Measurements from ENCODE around the gene LAD1.

The LAD1 gene

DNA sequence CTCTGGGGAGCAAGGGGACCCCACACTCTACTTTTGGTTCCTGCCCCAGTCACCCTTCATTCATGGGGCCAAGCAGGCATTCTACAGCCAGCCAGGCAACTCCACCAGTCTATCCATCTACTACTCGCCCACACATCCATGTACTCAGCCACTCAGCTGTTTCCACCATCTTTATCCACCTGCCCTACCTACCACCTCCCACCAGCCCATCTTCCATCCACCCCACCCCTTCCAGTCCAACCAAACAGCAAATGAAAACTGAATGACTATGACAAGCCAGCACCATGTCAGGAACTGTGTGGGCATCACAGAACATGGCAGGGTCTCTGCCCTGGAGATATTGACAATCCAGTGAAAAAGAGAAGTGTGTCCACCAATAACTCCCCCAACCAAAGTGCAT lies 7.9 kb downstream of the LAD1 start:
- DNase-seq: no peak

DNA sequence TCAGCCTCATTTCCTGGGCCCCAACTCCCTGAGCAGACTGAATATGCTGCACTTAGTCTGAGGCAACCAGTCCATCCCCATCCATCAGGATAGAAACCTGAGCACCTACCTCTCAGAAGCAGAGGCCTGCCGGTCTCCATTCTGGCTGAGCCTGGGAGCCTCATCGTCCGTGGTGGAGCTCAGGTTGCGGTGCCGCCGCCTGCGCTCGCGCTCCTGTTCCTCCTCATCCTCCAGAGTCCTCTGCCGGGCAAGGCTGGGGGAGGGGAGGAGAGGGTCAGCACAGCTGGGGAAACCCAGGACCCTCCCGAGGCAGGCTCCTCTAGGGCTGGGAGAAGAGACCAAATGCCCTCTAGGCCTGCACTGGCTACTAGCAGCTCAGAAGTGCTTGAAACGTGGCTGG lies 10.1 kb downstream of the LAD1 start:
- no peak for DNase-seq

DNA sequence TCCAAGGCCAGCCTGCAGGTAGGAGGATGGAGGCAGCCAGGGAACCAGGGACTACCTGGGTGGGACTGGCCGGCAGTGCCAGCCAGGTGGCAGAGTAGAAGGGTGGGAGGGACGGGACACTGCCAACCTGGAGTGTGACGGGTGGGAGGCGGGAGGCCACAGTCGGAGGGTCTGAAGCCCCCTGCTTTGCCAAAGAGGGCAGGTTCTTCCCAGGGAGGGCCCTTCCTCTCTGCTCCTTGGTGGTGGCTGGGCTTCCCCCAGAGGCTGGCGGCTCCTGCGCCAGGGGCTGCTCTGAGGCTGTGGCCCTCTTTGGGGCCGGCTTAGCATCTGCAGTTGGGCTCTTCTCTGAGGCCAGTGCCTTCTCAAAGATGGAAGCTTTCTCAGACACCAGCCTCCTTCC lies 12.9 kb downstream of the LAD1 start:
- DNase-seq: no peak

DNA sequence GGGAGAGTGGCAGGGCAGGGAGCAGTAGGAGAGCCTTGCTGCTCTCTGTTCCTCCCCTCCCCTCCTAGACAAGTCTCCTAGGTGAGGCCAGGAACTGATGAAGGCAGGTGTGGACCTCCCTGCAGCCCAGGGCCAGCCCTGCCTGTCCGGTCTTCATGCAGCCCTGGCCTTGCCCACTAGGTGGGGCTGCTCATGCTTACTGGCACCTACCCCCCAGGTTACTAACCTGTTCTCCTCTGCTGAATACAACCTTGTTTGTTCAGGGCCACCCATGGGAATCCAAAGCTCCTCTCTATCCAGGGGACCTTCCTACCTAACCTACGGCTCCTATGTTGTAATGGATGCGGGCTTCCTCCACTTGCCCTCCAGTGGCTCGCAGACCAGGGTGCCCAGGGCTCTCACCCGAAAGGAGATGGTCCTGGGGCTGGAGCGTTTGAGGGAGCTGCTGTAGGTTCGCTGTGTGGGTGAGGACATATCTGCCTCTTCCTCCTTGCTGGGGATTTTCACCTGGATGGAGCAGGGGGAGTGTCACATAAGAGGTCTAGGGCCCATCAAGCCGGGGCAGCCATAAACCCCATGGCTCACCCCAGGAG lies 13.7 kb downstream of the LAD1 start:
- DNase-seq: no peak

DNA sequence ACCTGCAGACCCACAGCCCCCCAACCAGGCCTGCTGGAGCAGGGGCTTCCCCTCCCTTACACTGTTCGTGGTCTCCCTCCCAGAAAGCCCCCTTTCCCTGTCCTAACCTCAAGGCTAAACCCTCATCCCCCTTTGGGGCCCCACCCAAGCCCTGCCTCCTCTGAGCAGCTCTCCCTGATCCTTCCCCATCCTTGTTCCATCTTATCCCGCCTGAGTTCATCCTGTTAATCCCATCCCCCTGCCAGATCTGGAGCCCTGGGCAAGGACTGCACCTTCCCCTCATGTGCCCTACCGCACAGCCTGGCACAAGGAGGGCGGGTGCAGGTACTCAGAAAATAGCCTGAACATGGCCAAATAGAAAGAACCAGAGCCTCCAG lies 14.7 kb downstream of the LAD1 start:
- no peak for DNase-seq

DNA sequence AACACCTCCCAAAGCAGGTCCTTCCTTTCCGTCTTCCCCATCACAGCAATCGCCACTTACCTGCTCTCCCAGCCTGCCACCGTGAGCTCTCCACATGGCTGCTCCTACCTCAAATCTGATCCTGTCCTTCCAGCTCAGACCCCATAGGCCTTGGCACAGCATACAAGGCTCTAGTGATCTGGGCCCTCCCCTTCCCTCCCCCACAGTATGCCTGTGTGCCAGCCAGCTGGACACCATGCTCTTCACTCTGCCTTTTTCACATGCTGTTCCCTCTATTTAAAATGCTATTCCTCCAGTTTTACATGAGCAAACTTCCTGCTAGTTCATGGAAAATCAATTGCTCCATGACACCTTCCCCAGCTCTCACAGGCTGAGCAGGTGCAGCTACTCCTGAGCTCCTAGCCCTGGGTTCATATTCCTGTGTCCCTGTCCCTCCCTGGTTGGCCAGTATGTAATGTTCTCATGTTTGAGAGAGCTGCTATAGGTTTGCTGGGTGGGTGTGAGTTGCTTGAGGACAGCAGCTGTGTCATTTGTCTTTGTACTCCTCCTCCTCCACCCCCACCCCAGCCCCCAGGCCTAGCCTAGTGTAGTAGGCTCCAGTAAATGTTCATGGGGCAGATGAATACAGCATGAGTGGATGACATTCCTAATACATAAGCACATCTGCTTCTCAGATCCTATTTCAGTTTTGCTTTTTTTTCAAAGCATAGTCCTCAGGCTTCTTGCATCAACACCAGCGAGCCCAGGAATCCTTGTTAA lies 15.3 kb downstream of the LAD1 start:
- peak; percentile 76 for DNase-seq

DNA sequence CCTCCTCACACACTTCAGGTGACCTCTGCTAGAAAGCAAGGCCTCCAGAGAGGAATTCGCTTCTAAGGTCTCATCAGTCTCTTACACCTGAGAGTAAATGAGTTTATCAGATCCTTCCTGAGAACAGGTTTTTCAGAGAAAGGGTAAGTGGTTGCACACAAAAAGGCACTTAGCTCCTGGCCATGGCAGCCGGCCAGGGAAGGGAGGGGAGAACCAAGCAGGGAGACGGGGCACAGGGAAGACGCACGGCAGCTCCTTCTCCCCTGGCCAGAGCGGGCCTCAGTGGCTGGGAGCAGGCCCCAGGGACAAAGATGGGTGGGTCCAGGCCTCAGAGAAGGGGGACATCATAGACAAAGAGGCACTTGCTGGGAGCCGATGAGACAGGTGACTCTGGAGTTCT lies 18.0 kb downstream of the LAD1 start:
- DNase-seq: peak; percentile 29

DNA sequence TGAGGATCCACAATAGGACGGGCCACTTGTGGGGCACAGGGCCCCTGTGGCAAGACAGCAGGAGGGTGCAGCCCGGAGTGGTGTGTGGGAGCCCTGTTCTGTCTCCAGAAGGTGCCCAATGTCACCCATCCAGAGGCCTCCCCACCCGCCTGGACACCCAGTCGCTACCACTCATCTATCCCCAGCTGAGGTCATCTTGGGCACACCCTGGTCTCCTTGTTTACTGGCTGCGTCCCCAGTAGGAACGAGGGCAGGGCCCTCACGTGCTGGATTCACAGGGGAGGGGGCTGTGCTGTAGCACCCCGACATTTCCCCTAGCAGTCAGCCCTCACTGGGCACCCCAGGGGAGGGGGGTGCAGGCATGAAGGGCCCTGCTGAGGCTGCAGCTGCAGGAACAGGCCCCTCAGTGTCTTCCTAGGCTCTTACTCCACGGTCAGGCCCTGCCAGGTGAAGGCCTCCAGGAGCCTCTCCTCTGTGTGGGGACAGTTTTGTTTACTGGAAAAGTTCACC lies 19.3 kb downstream of the LAD1 start:
- no peak for DNase-seq

DNA sequence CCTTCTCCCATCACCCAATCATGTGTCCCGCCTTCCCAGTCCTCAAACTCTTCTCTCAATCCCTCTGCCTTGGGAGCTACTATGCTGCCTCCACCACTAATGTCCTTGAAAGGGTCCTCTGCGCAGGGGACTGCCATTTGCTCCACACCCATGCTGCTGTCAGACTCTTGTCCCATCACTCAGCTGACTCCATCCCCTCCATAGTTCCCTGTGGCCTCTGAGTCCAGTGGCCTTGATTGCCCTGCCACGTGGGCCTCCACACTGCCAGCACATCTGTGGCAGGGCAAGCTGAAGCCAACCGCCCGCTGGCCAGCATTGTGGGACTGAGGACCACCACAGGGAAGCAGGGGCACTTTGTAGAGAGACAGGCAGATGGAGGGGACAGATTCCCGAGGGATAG lies 20.3 kb downstream of the LAD1 start:
- DNase-seq: no peak

DNA sequence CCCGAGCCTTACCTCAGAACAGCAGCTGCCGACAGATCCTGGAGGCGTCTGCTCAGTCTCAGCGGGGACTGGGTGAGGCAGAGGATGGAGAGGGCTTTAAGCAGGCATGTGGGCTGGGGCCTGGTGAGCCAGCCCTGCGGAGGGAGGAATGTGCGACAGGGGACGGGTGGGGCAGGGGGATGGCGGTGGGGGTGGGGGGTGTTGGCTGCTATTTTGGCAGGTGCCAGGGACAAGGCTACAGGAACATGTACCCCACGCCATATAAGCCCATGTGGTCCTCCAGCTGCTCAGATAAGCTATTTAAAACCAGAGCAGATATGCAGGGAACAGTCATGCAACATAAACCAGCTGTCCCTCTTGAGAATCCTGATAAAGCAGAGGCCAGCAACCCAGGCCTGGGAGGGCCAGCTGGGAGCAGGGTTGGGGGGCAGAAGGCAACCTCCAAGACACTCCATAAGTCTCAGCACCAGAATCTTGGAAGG lies 21.5 kb downstream of the LAD1 start, which contains the start of gene TNNT2:
TNNT2 (minus strand) TSS at position 70 of the 482 bp plus-strand sequence. CDS start 4,426 bp downstream, outside the sequence.
- no peak for DNase-seq

DNA sequence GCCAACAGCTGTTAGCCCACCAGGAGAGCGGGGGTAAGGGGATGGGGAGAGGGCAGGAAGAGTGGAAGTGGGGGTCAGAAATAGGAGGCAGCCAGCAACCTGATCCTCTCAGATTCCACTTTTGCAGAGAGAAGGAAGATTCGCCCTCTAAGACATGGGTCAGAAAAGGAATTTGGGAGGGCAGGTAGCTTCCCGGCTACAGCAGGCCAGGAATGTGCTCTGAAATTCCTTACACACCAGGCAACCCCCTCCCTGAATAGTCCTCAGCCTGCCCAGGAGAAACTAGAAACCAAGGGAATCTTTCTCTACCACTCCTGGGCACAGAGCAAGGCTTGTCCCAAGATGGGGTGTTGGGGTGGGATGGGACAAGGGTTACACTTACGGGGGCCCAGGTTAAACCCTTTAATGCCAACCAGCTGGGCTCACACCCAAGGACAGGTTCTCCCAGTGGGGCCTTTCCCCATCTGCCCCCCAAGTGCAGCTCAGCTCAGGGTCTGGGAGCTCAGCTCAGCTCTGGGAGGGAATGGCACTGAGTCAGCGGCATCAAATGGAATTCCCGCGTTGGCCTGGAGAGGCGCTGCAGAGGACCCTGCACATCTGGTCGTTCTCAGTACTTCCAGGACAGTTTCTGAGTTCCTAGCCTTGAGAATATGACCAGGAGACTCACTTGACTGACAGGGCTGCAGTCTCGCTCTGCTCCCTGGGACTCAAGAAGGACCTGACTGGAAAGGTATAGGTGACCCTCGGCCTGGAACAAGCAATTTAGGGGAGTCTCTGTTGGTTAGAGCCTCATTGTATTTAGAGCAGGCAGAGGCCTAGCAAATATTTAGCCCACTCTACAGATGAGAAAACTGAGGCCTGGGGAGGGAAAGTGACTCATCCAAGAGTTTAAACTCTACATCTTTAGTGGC lies 22.4 kb downstream of the LAD1 start:
- no peak for DNase-seq

DNA sequence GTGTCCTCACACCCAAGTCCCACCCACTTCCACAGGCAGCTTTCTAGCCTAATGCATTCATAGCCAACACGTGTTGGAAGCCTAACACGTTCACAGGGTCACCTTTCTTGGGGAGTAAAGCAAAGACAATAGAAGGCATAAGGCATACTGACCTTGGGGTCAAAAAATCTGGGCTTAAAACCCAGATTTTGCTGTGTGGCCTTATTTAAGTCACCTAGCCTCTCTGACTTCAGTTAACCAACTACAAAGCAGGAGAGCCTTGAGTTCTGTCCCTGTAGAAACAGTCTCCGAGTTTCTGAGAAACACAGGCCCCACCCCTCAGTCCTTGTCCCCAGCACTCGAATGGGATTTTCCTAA lies 23.0 kb downstream of the LAD1 start:
- DNase-seq: no peak

DNA sequence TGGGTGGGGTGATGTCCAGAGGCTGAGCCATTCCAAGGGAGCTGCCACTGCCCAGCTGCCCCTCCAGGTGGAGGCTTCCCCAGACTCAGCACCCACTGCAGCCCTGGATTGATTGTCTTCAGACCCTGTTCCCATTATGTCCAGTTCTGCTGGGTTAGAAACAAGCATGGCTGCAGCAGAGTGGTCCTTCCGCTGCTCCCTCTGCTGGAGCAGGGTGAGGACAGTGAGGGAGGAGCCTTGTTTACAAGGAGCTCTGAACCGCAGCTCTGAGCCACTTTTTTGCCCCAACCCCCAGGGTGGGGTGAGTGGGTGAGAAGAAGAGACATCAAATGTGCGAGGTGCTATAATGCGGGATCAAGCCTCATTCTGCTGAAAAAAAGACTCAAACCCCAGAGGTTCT lies 24.0 kb downstream of the LAD1 start:
- no peak for DNase-seq

DNA sequence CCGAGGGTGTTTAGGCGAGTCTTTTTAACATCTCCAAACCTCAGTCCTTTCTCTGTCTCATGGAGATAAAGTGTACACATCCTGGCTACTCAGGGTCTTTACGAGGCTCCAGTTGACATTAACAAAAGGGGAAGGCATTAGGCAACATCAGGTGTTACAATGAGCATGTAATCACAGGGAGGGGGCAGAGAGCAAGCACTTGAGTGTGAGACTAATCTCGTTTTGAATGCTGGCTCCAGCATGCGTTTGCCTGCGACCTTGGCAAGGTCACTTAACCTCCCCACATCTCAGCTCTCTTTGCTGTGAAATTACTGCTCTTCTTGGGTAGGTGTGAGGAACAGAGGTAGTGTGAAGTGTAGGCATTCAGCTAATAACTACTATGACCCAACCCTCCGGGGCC lies 24.8 kb downstream of the LAD1 start:
- DNase-seq: peak; percentile 22

DNA sequence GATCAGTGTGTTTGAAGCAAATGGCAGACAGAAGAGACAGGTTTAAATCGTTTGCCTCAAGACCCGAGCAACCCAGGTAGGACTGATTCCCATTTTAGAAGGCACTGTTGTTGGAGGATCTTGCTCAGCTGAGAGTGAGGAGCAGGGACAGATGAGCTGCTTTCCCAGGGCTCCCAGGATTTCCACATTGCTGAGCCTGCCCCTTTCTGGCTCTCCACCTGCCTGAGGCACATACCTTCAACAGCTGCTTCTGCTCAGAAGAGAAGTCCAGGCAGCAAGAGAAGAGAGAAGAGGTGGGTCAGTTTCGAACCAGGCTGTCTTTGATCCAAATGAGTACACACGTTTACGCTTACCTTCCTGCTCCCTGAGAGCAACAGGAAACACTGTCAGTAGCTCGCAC lies 27.3 kb downstream of the LAD1 start:
- DNase-seq: no peak

DNA sequence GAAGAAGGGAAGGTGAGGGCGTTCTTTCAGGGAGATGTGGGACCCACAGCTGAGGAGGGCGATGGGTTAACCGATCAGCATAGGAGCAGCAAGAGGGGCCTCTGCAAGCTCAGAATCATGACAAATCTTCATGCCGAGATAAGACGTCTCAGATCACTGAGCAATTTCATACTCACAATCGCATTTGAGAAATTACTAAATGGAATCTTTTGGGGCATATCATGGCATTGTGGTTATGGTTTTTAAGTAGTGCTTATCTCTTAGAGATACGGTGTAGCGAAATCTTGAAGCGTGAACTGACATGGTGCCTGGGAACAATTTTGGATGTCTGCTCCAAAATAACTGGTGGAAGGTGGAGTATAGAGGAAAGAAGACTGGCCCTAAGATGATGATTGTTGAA lies 27.8 kb downstream of the LAD1 start:
- DNase-seq: no peak

DNA sequence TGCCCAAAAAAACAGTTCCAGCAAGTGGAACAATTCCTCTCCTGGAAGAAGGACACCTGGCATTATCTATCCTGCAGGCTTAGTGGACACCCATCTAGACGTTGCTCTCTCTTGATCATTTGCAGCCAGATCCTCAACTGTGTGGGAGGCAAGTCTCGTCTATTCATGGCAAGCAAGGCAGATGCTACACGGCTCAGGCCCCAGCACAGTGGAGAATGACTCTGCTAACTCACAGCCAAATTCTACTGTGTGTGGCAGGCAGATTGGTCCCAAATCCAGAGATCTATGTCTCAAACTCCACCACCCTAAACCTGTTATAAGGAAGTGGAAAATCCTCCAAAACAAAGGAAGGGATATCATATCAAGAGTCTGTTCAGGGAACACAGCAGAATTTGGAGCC lies 28.6 kb downstream of the LAD1 start:
- DNase-seq: no peak

DNA sequence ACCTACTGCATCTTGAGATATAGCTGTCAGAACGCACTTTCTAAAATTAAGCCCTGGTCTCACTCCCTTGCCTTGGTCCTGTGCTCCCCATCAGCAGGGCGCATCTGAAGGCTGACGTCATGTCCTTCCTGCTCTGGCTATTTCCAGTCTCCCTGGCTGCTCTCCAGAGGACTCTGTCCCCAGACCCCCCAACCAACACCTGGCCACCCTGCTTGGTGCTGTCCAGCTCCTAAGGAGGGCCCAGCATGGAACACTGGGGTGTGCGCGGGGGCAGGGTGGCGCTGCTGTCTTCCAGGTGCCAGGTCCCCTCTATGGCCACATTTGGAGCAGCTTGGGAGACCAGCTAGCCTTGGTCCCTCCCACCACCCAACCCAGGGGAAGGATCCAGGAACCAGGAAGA lies 29.9 kb downstream of the LAD1 start:
- no peak for DNase-seq

DNA sequence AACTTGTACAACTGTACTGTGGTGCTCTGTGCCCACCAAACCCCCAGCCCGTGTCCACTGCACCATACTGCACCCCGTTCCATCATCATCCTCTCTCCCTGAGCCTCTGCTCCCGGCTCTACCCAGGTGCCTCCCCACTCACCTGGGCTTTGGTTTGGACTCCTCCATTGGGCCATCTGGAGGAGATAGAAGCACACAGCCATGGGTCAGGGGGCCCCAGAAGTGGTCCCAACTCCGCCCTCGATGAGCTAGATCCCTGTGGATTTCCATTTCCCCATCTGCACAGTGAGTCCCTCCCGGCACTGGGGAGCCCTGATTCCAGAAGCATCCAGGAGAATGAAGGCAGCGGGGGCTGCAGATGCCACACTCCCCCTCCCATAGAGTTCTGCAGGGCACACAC lies 32.4 kb downstream of the LAD1 start:
- DNase-seq: no peak

DNA sequence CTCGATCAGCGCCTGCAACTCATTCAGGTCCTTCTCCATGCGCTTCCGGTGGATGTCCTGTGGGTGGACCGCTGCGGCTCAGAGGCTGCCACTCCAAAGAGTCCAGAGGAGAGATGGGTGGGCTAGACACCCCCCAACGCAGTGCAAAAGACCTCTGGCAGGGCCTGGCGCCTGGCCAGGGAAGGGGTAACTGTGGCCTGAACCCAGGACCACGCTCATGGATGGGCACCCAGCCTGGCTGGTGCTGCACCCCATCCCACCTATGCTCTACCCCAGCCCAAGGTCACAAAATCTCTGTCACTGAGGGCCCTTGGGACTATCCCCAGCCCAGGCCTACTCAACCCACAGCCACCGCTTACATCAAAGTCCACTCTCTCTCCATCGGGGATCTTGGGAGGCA lies 33.9 kb downstream of the LAD1 start:
- no peak for DNase-seq

DNA sequence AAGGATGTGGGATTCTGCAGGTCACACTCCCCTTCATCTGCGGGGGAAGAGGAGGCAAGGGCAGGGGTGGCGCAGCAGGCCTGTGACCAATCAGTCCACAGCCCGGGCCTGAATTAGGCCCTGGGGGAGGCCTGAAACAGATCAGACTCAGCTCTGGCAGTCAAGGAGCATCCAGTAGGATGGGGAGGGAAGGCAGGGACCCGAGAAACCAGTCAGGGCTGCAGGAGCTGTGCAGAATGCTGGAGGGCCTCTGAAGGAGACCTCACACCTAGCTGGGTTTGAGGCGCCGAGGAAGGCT lies 34.4 kb downstream of the LAD1 start:
- DNase-seq: no peak

DNA sequence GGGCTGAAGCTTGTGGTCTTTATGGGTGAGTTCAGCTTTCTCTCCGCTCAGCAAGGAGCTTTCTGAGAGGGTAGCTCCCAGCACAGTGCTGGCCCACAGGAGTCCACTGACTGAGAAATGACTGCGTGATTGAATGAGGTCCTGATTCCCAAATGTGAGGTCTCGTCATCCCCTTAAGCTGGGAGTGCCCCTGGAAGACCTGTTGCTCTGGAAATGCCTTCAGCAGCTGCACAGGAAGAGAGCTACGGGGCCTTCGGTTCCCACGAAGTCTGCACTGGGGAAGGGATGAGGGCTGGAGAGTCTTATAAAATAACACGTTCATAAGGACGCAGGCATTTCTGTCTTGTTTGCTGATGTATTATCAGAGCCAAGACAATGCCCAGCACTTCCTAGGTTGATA lies 35.7 kb downstream of the LAD1 start:
- DNase-seq: no peak

DNA sequence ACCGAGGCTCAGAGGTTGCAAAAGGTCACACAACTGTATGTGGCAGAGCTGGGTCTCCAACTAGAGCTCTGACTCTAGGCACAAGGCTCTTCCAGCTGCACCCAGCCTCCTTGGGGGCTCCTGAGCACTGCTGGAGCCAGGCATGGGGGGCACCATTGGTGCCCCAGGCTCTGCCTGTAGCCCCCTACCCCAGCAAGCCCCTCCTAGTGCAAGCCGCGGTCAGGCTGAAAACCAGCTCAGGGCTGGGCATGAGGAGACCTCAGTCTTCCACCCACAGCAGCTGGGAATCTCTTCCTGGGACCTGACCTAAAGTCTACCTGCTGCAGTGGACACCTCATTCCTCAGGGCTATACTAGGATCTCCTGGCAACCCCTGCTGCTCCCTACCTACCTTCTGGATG lies 36.2 kb downstream of the LAD1 start:
- no peak for DNase-seq

All from NCI-H187 treated with DMSO at 0.1 percent for 48 hours (cell line).